Measurements from ENCODE around the gene RASAL2.

DNA sequence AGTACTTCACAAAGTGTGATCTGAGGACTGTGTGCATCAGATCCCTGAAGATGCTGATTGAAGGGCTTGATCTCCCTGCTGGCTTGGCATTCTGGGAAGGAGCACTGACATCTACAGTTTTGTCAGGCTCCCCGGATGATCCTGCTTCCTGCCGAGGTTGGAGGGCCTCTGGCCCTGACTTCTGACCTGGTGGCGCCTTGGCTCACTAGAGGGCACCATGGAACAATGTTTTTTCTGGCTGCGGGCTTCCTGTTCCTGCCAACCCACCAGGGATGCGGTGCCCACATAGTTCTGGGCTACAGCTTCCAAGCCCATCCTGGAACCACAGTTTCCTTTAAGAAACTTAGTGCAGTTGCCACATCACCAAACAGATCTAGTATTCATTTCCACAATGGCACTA is 38.8 kb upstream of the RASAL2 start:
- no peak for TF ChIP-seq POLR2A (IDR thresholded peaks at IDR 0.05)
- TF ChIP-seq, protein P1, sequence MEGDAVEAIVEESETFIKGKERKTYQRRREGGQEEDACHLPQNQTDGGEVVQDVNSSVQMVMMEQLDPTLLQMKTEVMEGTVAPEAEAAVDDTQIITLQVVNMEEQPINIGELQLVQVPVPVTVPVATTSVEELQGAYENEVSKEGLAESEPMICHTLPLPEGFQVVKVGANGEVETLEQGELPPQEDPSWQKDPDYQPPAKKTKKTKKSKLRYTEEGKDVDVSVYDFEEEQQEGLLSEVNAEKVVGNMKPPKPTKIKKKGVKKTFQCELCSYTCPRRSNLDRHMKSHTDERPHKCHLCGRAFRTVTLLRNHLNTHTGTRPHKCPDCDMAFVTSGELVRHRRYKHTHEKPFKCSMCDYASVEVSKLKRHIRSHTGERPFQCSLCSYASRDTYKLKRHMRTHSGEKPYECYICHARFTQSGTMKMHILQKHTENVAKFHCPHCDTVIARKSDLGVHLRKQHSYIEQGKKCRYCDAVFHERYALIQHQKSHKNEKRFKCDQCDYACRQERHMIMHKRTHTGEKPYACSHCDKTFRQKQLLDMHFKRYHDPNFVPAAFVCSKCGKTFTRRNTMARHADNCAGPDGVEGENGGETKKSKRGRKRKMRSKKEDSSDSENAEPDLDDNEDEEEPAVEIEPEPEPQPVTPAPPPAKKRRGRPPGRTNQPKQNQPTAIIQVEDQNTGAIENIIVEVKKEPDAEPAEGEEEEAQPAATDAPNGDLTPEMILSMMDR (IDR thresholded peaks at IDR 0.05): peak; percentile 17 to 63 (median 44)
